Measurements from ENCODE around the gene PPP4R3A.

The PPP4R3A gene

GRCh38 chr14:91503000-91503504, 7.1 kb downstream of the PPP4R3A start:
- no peak for DNase-seq

DNA sequence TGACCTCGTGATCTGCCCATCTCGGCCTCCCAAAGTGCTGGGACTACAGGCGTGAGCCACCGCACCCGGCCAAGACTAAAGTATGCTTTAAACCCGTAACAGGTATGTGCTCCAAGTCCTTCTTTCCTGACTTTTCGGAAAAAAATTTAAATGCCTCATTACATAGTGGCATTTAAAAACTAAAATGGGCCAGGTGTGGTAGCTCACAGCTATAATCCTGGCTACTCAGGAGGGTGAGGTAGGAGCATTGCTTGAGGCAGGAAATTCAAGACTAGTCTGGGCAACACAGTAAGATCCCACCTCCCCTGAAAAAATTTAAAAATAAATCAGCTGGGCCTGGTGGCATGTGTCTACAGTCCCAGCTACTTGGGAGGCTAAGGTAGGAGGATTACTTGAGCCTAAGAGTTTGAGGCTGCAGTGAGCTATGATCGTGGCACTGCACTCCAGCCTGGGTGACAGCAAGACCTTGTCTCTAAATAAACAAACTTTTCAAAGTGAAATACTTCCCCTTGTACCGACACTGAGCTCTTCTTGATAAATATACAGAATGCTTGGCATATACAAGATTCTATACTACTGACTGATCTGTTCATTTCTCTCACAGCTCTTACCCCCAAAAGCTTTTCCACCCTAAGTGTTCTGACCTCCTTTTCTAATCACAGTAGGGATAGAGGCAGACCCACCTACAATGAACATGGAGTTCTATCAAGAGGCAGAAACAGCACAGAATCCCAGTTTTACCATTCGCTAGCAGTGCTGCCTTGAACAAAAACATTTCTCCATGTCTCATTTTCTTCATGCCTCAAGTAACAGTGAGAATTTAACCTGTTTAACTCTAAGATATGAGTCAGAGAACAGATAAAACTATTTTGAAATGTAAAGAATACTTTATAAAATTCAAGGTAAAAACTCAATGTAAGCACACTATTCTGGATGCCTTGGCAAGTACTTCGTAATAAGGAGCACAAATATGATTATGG, 7.9 kb downstream of the PPP4R3A start:
- no peak for DNase-seq

- no peak for DNase-seq
Measured at GRCh38 chr14:91501348-91501747, 8.8 kb downstream of the PPP4R3A start.

DNA sequence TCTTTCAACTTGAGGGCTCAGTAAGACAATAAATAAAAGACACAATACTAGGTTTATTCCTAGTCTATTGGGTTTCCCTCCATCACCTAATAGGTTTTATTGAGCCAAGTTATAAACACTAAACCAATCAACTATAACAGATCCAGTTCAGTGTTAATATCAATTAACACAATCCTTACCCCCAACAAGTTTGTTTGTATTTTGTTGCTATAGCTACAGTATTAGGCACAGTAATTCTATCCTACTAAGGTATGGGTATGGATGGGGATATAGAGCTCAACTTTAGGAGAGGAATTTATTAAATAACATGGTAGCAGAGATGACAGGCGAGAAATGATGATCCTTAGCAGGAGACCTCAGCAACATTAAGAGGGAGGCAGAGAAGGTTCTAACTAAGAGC, 13.3 kb downstream of the PPP4R3A start:
- no peak for DNase-seq

DNA sequence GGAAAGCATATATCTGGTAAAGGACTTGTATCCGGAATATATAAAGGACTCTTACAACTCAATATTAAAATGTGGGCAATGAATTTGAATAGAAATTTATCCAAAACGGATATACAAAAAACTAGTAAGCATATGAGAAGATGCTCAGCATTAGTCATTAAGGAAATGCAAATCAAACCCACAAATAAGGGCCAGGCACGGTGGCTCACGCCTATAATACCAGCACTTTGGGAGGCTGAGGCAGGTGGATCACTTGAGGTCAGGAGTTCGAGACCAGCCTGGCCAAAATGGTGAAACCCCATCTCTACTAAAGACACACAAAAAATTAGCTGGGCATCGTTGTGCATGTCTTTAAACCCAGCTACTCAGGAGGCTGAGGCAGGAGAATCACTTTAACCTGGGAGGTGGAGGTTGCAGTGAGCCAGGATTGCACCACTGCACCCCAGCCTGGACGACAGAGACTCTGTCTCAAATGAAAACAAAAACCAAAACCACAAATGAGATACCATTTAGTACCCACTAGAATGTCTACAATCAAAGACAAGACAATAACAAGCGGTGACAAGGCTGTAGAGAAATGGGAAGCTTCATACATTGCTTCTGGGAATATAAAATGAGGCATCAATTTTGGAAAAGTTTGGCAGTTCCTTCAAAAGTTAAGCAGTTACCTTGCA, 15.6 kb downstream of the PPP4R3A start:
- DNase-seq: peak in 3 of 4 experiments; percentile 7 to 44 (median 39)

DNA sequence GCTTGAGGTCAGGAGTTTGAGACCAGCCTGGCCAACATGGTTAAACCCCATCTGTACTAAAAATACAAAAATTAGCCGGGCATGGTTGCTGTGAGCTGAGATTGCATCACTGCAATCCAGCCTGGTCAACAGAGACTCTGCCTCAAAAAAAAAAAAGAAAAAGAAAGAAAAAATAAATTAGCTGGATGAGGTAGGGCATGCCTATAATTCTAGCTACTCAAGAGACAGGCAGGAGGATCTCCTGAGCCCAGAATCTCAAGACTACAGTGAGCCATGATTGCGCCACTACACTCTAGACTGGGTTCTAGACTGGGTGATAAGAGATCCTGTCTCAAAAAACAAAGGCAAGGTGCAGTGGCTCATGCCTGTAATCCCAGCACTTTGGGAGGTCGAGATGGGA, 16.9 kb downstream of the PPP4R3A start:
- peak in 2 of 4 experiments; percentile 13 to 24 for DNase-seq

- DNase-seq: no peak
Measured at GRCh38 chr14:91484744-91485143, 25.4 kb downstream of the PPP4R3A start.

GRCh38 chr14:91484186-91484585, 25.9 kb downstream of the PPP4R3A start:
- no peak for DNase-seq

DNA sequence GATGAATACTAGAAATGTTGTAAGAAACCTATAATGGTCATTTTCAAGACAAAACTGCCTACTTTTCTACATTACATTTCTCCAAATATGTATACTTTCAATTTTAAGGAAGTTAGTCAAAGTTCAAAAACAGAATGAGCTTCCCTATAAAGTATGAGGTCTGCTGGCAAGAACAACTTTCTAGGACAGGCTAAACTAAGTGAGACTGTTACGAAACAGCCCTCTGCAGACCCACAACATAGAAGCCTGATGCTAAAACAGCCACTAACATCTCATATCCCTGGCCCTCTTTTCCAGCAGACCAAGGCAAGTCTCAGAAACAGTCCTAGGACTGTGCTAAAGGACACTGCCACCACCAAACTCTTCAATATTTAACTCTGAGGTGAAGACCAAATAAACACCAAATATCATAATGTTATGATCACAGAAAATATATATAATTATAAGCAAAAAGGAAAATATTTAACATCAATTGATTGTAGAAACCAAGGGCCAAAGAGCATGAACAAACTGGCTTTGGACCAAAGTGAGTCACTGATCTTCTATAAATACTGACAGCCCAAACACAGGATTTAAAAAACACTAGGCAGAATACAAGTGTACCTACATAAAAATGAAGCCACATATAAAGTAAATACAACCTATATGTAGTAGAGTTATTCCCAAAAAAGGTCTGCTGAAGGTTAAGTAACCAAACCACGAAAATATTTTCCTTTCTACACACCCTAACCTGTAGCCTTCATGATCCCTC, 27.7 kb downstream of the PPP4R3A start:
- peak; percentile 41 to 77 (median 61) for DNase-seq

- peak in 2 of 4 experiments; percentile 14 to 18 for DNase-seq
Measured at GRCh38 chr14:91477388-91477787, 32.7 kb downstream of the PPP4R3A start.

DNA sequence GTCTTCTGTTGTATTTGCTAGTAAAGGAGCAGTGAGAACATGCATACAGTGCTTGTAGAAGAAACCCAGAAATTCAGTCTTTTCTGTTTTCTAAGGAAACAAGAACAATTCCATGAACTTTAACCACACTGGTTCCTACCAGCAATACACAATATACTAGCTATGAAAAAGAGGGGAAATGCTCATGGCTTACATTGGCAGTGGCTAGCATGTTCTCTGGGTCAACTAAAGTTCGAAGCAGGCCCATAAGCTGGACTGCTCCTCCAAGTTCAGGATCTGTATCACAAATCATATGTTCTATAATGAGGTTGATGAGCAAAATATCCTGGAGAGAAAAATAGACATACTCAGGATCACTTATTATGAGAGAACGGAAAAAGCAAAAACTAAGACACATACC, 37.1 kb downstream of the PPP4R3A start:
- no peak for DNase-seq

DNA sequence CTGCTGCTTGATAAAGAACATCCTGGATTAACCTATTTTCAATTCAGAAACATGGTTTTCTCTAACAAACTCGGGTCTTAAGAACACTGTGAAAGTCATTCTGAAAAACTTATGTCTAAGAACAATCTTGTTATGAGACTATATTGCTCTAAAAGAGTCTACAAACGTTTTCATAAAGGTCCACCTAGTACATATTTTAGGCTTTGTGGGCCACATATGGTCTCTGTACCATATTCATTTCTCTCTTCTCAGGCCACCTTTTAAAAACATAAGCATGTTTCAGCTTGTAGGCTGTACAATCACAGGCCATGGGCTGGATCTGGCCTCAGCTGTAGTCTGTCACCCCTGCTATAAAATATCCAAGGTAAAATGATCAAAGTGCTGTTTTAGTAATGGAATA, 39.9 kb downstream of the PPP4R3A start:
- no peak for DNase-seq

- no peak for DNase-seq
Measured at GRCh38 chr14:91466192-91466591, 43.9 kb downstream of the PPP4R3A start.

DNA sequence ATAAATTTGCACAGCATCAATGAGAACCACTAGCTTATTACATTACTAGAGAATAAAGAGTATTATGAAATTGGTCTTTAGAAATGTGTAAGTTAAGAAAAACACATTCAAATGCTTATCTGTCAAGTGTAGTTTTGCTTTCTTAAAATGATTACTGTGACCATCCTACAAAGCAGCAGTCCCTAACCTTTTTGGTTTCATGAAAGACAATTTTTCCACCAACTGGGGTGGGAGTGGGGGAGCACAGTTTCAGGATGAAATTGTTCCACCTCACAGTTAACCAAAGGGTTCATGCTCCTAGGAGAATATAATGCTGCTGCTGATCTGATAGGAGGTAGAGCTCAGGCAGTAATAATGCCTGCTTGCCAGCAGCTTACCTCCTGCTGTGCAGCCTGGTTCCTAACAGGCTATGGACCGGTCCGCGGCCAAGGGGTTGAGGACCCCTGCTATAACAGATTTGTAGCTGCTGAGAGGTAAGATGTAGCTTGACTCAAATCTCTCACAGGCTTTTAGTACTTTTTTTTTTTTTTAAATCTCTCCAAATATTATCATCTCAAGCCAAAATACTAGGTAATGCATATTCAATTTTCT, 45.4 kb downstream of the PPP4R3A start:
- DNase-seq: no peak

GRCh38 chr14:91458612-91459011, 51.5 kb downstream of the PPP4R3A start:
- DNase-seq: no peak

DNA sequence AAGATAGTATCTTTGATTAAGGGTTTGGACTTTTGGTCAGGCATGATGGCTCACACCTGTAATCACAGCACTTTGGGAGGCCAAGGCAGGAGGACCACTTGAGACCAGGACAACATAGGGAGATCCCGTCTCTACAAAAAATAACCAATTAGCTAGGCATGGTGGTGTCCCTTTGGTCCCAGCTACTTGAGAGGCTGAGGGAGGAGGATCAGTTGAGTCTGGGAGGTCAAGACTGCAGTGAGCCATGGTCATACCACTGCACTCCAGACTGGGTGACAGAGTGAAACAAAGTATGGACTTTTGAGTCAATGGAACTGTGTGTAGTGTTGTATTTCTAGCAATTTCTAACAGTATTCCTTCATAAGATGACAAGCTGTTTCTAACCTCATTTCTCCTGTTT, 53.8 kb downstream of the PPP4R3A start:
- DNase-seq: no peak

- no peak for DNase-seq
Measured at GRCh38 chr14:91454580-91454979, 55.5 kb downstream of the PPP4R3A start.

GRCh38 chr14:91454155-91454554, 56.0 kb downstream of the PPP4R3A start:
- no peak for DNase-seq

DNA sequence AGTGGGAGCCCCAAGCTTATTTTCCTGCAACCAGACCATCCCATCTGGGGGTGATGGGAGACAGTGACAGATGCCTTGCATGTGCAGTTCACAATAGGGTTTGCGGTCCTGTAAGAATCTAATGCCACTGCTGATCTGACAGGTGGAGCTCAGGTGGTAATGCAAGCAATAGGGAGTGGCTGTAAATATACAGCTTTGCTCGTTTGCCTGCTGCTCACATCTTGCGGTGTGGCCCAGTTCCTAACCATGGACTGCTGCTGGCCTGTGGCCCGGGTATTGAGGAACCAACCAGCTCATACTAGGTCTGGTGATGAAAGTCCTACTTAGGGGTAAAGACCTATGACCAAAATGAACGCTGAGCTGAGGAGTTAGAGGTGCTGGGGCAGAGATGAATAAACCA, 56.4 kb downstream of the PPP4R3A start:
- DNase-seq: no peak

GRCh38 chr14:91444335-91445020, 65.6 kb downstream of the PPP4R3A start:
- no peak for DNase-seq

GRCh38 chr14:91439345-91439744, 70.8 kb downstream of the PPP4R3A start:
- DNase-seq: no peak

DNA sequence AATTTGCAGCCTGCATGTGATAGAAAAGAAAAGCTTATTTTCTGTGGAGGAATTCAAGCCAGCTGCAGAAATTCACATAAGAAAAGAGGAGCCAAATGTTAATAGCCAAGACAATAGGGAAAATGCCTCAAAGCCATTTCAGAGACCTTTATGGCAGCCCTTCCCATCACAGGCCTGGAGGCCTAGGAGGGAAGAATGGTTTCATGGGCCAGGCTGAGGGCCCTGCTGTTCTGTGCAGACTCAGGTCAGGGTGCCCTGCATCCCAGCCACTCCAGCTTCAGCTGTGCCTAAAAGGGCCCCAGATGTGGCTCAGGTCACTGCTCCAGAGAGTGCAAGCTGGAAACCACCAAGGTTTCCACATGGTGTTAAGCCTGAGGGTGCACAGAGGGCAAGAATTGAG, 71.3 kb downstream of the PPP4R3A start:
- no peak for DNase-seq
